Subcutaneous adipose tissue (tissue), 4 donors: Measurements from ENCODE around the gene PTTG1IP. TPM values are rescaled to one million over a fixed set of nuclear protein-coding genes. Genes with fewer than 3 reads are reported as not detected.

Experiments used
- total RNA-seq, 4 donors: library from RNA; depleted of rRNA; stranded (reverse); fragments of >200 nt; gene quantifications; one replicate each; pipeline ENCODE4 v1.1.0, GENCODE V29; 2016
- TF ChIP-seq, protein P1 (sequence below): fragments of 450-650 bp; IDR thresholded peaks from one replicate; pipeline ENCODE4 v1.5.1; 2016; ENCODE audit warnings: low read depth, mild to moderate bottlenecking, control low read depth, antibody characterized with exemption, moderate library complexity

The PTTG1IP gene
- total RNA-seq, 4 donors from 2014 or later = 131 to 244 (median 148) TPM

DNA sequence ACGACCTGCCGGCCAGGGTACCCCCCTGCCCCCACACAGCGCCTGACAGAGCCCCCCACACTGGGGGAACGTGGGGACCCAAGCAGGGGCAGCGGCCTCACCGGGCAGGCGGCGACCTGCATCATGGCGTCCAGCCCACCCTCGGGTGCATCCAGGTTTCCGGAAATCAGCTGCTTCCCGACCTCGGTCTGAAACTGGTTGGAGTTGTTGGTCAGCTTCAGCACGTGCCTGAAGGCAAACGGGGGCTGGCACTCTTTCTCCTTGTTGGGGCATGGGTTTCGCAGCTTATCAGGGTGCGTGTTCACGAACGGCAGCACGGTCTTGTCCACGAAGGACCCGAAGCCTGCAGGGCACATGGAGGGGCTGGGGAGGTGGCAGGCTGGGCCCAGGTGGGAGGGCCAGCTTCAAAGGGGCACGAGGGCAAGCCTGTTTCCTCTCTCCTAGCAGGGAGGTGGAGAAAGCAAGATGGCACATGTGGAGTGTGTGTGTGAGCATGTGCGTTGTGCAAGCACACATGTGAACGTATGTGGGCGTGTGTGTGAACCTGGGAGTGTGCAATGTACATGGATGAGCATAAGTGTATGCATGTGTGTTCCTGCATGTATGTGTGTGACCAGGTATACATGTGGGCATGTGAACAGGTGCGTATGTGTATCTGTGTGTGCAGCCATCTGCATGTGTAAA, 28.0 kb upstream of the PTTG1IP start:
- TF ChIP-seq, protein P1, sequence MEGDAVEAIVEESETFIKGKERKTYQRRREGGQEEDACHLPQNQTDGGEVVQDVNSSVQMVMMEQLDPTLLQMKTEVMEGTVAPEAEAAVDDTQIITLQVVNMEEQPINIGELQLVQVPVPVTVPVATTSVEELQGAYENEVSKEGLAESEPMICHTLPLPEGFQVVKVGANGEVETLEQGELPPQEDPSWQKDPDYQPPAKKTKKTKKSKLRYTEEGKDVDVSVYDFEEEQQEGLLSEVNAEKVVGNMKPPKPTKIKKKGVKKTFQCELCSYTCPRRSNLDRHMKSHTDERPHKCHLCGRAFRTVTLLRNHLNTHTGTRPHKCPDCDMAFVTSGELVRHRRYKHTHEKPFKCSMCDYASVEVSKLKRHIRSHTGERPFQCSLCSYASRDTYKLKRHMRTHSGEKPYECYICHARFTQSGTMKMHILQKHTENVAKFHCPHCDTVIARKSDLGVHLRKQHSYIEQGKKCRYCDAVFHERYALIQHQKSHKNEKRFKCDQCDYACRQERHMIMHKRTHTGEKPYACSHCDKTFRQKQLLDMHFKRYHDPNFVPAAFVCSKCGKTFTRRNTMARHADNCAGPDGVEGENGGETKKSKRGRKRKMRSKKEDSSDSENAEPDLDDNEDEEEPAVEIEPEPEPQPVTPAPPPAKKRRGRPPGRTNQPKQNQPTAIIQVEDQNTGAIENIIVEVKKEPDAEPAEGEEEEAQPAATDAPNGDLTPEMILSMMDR = no peak

DNA sequence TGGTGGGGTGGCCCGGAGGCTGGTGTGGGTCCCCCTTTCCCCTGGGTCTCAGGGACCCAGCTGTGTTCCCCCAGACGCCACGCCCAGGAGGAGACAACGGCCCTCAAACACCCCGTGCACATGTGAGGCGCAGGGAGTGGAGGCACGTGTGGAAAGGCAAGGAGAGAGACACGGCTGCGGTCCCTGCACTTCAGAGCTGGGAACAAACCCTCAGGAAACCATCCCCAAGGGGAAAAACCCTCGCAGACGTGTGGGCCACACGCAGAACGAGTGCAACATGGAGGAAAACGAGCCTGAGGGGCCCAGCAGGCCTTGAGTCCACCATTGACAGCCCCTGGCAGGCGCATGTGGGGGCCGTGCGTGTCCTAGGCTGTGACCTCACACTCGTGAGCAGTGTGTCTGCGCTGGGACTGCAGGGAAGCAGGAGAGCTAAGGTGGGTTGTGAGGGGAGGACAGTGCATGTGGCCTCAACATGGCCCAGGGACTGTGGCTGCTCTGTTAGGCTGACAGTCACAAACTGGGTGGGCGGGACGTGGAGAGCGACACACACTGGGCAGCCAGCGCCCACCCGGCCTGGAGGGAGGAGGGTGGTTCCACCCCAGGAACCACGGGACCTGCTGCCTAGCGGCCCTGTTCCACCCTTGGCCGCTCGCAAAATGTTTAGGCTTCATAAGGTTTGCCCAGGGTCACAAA, 27.2 kb upstream of the PTTG1IP start:
- TF ChIP-seq, protein P1 = no peak

DNA sequence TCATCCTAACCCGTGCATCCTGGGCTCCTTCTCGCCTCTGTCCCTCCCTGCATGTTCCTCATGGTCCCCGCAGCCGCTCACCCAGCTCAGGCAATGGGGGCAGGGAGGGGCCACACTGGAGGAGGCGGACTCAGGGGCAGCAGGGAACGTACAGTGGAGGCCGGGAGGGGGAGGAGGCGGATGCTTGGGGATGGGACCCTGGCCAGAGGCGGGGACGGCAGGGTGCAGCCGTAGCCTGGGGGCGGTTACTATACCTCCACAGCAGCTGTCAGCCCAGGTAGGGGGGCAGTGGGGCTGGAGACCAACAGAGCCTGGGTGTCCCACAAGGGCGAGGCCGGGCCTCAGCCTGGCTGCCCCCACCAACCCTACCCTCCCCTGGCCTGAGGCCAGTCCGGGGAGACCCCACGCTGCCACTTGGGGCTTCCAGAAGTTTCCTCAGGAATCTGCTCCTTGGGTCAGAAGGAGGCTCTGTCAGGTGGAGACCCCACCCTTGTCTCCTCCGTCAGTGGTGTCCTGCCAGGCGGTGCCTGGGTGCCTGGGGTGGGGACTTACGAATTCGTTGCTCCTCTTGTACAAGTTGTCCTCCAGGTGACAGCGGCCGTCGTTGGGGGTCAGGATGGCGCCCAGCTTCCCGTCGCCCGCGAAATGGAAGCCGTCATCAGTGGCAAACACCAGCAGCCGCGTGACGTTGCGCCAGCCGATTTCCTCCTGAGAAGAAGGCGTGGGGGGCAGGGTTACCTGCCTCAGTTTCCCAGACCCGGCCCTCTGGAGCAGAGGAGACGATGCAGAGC, 26.5 kb upstream of the PTTG1IP start:
- TF ChIP-seq, protein P1 = no peak

DNA sequence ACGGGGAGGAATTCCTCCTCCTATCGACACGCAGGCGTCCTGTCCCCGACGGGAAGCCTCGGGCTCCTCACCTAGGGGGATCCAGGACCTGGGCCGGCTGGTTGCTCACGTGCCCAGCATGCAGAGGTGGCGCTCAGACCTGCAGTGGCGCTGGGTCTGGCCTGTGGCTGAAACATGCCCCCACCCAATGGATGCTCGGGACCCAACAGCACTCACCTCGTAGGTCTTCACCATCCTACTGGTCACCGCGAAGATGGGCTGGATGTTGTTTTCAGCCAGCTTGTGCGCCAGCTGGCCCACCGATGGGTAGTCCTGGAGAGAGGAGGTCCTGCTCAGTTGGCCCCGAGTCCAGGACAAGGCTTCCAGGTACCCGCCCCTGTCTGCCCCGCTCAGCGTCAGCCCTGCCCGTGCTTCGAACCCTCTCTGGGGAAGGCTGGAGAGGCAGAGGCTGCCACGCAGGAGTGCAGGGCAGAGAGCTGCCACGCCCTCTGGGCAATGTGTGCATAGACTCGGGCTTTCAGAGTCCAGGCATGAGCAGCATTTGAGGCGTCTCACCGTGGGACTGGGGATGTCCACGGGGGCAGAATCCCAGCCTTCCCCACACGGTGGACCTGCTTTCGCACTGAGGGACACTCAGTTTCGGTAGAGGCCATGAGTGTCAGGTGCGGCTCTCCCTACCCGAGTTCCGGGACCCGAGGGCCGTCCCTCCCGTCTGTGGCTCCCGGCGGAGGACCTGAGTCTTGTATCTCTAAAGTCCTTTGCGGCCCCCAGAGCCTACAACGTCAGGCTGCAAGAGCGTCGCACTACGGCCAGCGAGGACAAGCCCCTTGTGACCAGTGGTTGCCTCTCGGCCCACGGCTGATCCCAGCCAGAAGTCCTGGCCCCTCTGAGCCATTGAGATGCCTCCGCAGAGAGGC, 25.6 kb upstream of the PTTG1IP start:
- TF ChIP-seq, protein P1 = no peak

DNA sequence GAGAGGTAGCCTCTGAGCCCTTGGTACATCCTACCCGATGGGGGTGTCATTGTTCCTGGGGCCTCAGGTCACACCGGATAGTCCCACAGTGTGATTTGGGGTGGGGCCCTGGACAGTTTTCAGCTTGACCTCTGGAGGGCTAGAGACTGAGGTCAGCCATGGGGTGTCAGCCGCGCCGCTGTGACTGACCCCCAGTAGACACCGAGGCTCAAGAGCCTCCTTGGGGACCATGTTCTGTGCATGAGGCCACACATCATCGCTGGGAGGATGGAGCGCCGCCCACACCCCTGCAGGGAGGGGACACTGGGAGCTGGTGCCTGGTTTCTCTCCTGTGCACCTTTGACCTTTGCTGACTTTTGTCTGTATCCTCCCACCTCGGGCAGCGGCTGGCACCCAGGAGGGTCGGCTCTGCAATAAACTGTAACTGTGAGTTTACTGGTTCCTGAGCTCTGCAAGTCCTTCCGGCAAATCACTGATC, 24.6 kb upstream of the PTTG1IP start:
- TF ChIP-seq, protein P1 = no peak

DNA sequence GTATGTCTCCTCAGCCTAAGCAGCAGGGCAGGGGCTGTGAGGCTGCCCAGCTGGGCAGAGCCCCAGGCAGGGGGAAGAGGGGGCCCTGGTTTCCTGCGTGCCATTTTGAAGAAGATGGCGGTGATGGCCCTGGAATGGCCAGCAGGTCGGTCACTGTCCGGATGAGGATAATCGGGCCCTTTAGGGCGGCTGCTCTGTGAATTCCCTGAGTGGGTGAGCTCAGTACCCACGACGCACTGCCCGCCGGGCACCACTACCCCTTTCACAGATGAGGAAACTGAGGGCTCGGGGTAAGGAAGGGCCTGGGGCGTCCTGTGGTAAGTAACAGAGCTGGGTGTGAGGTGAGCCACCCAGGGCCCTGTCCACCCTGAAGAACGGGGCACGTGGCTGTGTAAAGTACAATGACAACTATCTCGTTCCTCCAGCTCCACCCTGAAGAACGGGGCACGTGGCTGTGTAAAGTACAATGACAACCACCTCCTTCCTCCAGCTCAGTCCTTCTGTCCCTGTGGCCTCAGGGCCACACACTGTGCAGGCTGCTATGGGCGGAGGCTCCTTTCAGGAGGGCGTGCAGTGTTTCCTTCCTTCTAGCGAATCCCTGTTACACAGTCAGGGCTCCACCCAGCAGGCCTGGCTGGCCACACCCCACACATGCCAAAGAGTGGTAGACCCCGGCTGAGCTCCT, 24.0 kb upstream of the PTTG1IP start:
- TF ChIP-seq, protein P1 = no peak
